SJCRH30 (cell line): Measurements from ENCODE around the gene CSMD2. TPM values are rescaled to one million over a fixed set of nuclear protein-coding genes. Genes with fewer than 3 reads are reported as not detected.

Experiments used
- DNase-seq, 2 experiments: peaks; one replicate each; pipeline ENCODE4 v3.0.0-alpha.2; 2015 to 2020
- H3K27ac ChIP-seq: fragments of 250-450 bp; sonication (Bioruptor Pico); 2 replicates; pipeline ENCODE4 v1.5.1; 2020; ENCODE audit warnings: mild to moderate bottlenecking, moderate library complexity
- H3K27me3 ChIP-seq: fragments of 250-450 bp; sonication (Bioruptor Pico); 2 replicates; pipeline ENCODE4 v1.5.1; 2020; ENCODE audit warnings: mild to moderate bottlenecking, moderate library complexity
- H3K36me3 ChIP-seq: fragments of 250-450 bp; sonication (Bioruptor Pico); 2 replicates; pipeline ENCODE4 v1.5.1; 2020; ENCODE audit warnings: mild to moderate bottlenecking, moderate library complexity
- H3K4me1 ChIP-seq: fragments of 250-450 bp; sonication (Bioruptor Pico); 2 replicates; pipeline ENCODE4 v1.5.1; 2020; ENCODE audit warnings: mild to moderate bottlenecking, moderate library complexity
- H3K4me3 ChIP-seq: fragments of 250-450 bp; sonication (Bioruptor Pico); 2 replicates; pipeline ENCODE4 v1.5.1; 2020; ENCODE audit warnings: mild to moderate bottlenecking, moderate library complexity
- H3K9me3 ChIP-seq: fragments of 250-450 bp; sonication (Bioruptor Pico); replicated peaks from 2 replicates; pipeline ENCODE4 v1.5.1; 2020; ENCODE audit warnings: mild to moderate bottlenecking, moderate library complexity
- total RNA-seq: library from RNA; depleted of rRNA; stranded (reverse); fragments of >200 nt; shearing (Covaris generic); gene quantifications from 2 replicates; pipeline ENCODE4 v1.2.3, GENCODE V29; 2014

Gene CSMD2
- total RNA-seq, 1 experiment from 2014 or later: 0.14 TPM

DNA sequence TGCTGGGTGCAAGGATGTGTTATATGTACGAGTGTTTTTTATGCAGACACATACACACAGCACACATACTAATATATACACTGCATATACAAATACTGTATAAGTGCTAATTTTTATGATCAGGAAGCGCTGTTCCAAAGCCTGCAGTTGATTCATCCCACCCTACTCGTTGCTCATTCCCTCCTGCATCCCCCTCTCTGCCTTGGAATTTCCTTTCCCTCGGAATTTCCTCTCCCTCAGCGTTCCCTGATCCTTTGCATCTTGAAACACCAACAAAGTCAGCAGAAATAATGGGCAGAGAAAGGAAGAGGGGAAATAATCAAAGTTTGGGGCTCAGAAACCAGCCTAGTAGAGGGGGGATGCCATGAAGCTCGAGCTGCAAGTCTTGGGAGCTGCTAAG is 98.9 kb downstream of the CSMD2 start:
- H3K27me3 ChIP-seq: 0 out of 2 replicates have a peak, but pooled peaks cover 3% of the 10 kb centered on the region
- H3K27ac ChIP-seq: no peak overlapping the region
- H3K4me1 ChIP-seq: no peaks in the 10 kb centered on the region
- no peak for DNase-seq
- H3K36me3 ChIP-seq: no peaks in the 10 kb centered on the region
- H3K4me3 ChIP-seq: no peak overlapping the region
- H3K9me3 ChIP-seq: no peaks in the 10 kb centered on the region

DNA sequence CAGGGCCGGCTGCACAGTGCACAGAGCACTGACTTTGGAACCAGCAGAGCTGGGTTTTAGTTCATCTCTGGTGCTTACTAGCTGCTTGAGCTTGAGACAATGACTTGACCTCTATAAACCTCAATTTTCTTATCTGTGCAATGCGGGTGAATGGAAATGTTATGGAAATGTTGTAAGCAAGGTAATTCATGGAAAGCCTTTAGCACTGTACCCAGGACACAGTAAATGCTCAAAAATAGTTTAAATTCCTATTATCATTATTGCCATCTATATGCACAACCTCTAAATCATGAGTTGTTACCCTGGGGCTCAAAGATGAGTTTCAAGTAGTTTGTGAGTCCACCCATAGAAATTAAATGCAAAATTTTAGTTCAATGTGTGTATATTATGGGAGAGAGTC is 99.5 kb downstream of the CSMD2 start:
- H3K4me1 ChIP-seq: no peaks in the 10 kb centered on the region
- H3K36me3 ChIP-seq: no peaks in the 10 kb centered on the region
- no peak overlapping the region for H3K4me3 ChIP-seq
- no peak overlapping the region for H3K27ac ChIP-seq
- no peaks in the 10 kb centered on the region for H3K9me3 ChIP-seq
- DNase-seq: no peak
- H3K27me3 ChIP-seq: 0 out of 2 replicates have a peak, but pooled peaks cover 3% of the 10 kb centered on the region

DNA sequence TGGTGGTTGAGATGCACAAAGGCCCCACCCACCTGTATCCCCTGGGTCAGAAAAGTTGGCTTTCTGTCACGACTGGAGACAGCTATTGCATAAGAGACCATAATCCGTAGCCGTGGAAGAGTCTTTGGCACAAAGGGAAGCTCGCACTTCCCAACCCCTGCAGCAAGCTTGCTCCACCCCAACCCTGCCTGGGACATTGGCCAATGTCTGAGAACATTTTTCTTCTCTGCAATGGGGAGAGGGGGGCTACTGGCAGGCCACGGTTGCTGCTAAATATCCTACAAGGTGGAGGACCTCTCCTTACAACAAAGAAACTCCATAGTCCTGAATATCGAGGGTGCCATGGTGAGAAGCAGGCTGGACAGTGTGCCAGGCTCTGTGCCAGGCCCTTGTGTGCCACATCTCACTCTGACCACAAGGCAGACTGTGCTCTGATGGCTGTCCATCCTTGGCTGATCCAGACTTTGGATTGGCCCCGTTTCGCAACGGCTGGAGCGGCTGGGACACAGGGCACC is 104.1 kb downstream of the CSMD2 start:
- Histone ChIP-seq H3K4me1 (no peaks in the 10 kb centered on the region), H3K36me3 (no peaks in the 10 kb centered on the region), H3K9me3 (no peaks in the 10 kb centered on the region), H3K27ac (no peak overlapping the region), H3K27me3 (no peaks in the 10 kb centered on the region), H3K4me3 (no peak overlapping the region)
- DNase-seq: no peak

DNA sequence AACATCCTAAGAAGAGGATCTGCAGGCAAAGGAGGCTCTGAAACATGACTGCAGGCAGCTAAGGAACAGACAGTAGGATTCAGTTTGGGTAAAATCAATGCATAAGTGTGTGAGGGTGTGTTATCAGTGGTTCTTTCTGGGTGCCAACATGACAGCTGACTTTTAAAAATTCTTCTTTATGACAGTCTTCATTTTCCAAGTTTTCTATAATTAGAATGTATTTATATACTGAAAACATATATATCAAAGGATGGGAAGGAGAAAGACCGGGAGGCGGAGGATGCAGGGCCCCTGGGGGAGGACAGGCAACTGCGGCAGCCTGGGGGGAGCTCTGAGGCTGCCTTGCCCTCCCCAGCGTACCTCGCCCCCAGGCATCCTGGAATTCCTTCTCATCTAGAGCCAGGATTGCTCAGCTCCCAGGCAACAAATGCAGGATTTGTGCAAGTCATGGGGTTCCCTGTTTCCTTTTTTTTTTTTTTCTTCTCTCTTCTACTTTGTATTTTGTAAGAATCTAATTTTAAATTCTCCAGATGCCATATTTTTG is 104.8 kb downstream of the CSMD2 start:
- H3K9me3 ChIP-seq: no peaks in the 10 kb centered on the region
- H3K36me3 ChIP-seq: no peaks in the 10 kb centered on the region
- no peaks in the 10 kb centered on the region for H3K4me1 ChIP-seq

DNA sequence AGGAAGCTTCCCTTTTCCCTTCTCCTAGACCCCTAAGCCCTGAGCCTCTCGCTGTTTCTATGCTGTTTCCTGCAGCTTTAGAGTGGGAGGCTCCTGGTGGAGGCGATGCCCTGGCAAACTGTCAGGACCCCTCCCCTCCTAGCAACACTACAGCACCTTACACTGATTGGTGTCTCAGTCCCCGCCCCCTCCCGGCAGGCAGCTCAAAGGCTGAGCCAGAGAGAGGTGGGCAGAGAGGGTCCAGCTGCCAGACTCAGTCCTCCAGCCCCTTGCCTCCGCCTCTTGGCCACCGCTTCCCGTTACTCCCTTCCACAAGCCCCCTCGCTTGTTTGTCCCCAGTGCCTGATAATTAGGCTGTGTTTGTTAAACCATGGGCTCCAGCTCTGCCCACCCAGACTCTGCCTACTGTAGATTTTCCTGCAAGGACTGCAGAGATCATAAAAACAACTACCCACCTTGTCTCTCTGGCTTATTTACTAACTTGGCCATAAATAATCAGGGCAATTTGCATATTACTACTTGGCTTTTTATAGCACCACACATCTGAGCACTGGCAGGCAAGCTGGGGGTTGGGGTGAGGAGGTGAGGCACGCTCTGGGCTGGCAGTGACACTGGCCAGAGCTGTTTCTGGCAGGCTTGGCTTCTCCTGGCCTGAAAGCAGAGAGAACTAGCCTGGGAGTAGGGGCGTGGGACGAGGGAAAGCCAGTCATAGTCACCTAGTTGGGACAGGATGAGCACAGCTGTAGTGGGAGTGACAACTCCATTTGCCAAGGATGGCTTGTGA is 107.5 kb downstream of the CSMD2 start:
- no peaks in the 10 kb centered on the region for H3K36me3 ChIP-seq
- H3K27me3 ChIP-seq: 0 out of 2 replicates have a peak, but pooled peaks cover 4% of the 10 kb centered on the region
- H3K4me1 ChIP-seq: no peaks in the 10 kb centered on the region
- no peak overlapping the region for H3K27ac ChIP-seq
- no peak for DNase-seq
- H3K4me3 ChIP-seq: no peak overlapping the region
- no peaks in the 10 kb centered on the region for H3K9me3 ChIP-seq

More for the DNA sequence above, 104.8 kb downstream of the CSMD2 start:
- no peak overlapping the region for H3K4me3 ChIP-seq
- no peak overlapping the region for H3K27ac ChIP-seq
- no peak for DNase-seq
- 0 out of 2 replicates have a peak, but pooled peaks cover 4% of the 10 kb centered on the region for H3K27me3 ChIP-seq

DNA sequence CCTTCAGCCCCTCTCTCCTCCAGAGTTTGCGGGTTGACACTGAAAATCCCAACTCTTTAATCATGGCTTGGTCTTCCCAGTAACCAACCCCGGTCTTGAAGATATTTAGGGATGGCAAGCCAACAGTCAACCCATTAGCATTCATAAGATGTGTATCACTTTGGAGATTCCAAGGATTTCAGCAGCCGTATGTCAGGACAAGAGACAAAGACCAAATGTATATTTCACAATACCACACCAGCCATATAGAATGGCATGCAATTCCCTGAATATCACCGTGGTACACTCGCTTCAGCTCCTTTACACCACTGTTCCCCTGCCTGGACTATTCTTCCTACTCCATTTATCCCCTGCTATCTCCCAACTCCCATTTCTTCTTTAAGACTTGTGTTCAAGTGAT is 109.2 kb downstream of the CSMD2 start:
- H3K4me3 ChIP-seq: no peak overlapping the region
- no peaks in the 10 kb centered on the region for H3K36me3 ChIP-seq
- H3K4me1 ChIP-seq: no peaks in the 10 kb centered on the region
- H3K27ac ChIP-seq: no peak overlapping the region
- no peak for DNase-seq
- no peaks in the 10 kb centered on the region for H3K9me3 ChIP-seq
- 0 out of 2 replicates have a peak, but pooled peaks cover 8% of the 10 kb centered on the region for H3K27me3 ChIP-seq

DNA sequence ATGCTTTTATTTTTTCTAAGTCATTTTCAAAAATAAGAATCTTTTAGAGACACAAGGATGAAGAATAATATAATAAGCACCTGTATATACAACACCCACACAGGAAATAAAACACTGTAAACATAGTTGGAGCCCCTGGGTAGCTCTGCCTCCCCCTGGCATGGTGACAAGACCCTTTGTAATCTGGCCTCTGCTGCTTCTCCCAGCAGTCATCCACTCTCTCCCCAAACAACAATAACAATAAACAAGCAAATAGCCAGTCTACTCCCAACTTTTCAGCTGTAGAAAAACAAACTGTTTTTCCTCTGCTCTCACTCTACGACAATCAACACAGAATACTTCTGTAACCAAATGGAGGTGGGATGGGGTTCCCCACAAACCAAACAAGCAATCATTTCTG is 110.1 kb downstream of the CSMD2 start:
- Histone ChIP-seq H3K27me3 (0 out of 2 replicates have a peak, but pooled peaks cover 8% of the 10 kb centered on the region), H3K36me3 (no peaks in the 10 kb centered on the region), H3K27ac (no peak overlapping the region), H3K4me1 (no peaks in the 10 kb centered on the region), H3K9me3 (no peaks in the 10 kb centered on the region), H3K4me3 (no peak overlapping the region)
- no peak for DNase-seq

DNA sequence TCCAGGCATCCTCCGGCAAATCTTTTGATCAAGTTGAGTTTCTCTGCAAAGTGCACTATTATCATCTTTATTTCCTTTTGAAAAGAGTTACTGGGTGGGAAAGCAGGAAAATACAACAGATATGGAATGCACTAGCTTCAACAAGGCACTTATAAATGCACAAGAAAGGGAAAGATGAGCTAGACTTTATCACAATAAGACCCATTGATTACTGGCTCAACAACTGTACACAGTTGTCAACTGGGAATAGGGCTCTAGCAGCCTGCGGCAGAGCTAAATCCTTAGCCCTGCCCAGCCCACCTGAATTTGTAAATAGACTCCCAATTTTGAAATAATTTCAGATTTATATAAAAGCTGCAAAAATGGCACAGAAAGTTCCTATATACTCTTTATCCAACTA is 111.4 kb downstream of the CSMD2 start:
- Histone ChIP-seq H3K27ac (no peak overlapping the region), H3K4me3 (no peak overlapping the region), H3K9me3 (no peaks in the 10 kb centered on the region), H3K36me3 (no peaks in the 10 kb centered on the region), H3K4me1 (no peaks in the 10 kb centered on the region), H3K27me3 (0 out of 2 replicates have a peak, but pooled peaks cover 8% of the 10 kb centered on the region)
- DNase-seq: no peak

DNA sequence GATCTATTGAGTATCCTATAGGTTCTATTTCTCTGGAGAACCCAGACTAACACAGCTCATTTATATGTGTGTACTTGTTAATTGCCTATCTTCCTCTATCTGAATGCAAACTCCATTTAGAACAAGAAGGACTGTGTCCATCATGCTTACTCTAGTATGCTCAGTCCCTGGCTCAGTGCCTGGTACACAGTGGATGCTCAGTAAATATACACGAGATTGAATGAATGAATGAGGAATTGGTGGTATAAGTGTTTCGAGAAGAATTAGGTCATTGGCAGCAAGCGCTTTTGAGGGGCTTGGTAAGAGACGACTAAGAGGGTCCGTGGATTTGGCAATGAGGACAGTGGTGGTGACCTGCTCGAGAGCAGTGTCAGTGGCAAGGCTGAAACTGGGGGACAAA is 112.5 kb downstream of the CSMD2 start:
- DNase-seq: no peak
- Histone ChIP-seq H3K36me3 (no peaks in the 10 kb centered on the region), H3K4me1 (no peaks in the 10 kb centered on the region), H3K4me3 (no peak overlapping the region), H3K9me3 (no peaks in the 10 kb centered on the region), H3K27me3 (0 out of 2 replicates have a peak, but pooled peaks cover 8% of the 10 kb centered on the region), H3K27ac (no peak overlapping the region)

DNA sequence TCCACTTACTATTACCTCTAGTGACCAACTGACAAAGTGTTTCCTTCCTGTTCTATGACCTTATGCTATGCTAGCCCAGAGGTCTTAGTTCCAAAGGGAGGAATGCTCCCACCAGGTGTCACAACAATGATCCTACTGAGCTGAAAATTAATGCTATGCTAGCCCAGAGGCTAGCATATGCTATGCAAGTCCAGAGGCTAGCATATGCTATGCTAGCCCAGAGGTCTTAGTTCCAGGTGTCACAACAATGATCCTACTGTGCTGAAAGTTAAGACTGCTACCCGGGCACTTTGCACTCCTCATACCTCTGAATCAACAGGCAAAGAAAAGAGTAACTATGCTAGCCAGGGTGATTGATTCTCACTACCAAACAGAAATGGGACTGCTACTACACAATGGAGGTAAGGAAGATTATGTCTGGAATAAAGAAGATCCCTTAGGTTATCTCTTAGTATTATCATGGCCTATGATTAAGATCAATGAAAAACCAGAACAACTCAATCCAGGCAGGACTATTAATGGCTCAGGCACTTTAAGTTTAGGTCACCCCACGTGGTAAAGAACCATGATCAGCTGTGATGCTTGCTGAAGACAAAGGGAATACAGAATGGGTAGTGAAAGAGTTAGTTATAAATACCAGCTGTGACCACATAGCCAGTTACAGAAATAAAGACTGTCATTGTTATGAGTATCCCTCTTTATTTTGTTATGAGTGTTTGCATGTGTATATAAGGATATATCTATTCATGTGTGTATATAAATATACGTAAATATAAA is 114.1 kb downstream of the CSMD2 start:
- Histone ChIP-seq H3K4me1 (no peaks in the 10 kb centered on the region), H3K4me3 (no peak overlapping the region), H3K27ac (no peak overlapping the region), H3K36me3 (no peaks in the 10 kb centered on the region), H3K9me3 (no peaks in the 10 kb centered on the region), H3K27me3 (0 out of 2 replicates have a peak, but pooled peaks cover 8% of the 10 kb centered on the region)
- no peak for DNase-seq

DNA sequence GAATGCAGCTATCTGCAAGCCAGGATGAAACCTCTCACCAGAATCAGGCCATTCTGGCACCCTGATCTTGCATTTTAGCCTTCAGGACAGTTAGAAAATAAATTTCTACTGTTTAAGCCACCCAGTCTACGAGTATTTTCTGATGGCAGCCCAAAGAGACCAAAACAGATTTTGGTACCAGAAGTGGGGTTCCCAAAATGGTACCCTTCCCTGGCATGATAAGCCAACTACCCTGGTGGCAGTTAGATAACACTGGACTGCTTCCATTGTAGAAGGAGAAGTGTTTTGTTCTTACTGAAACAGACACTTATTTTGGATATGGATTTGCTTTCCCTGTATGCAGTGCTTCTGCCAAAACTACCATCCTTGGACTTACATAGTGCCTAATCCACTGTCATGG is 115.0 kb downstream of the CSMD2 start:
- Histone ChIP-seq H3K4me3 (no peak overlapping the region), H3K9me3 (no peaks in the 10 kb centered on the region), H3K36me3 (no peaks in the 10 kb centered on the region), H3K27me3 (0 out of 2 replicates have a peak, but pooled peaks cover 5% of the 10 kb centered on the region), H3K27ac (no peak overlapping the region), H3K4me1 (no peaks in the 10 kb centered on the region)
- DNase-seq: no peak

DNA sequence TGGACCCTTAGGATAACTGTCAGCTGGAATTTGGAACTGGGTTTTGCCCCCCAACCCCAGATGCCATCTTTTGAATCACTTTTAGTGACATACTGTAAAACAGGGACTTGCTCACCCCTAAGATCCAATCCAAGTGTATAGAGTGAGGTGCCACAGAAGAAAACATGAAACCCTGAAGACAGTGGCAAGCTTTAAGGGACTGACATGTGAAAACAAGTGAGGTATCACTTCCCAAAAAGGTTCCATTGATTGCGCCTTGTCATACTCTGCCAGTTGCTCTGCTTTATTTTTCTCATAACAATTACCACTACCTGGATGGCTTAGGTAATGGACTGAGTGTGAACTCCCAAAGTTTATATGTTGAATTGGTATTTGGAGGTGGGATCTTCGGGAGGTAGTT is 115.6 kb downstream of the CSMD2 start:
- H3K4me3 ChIP-seq: no peak overlapping the region
- 0 out of 2 replicates have a peak, but pooled peaks cover 5% of the 10 kb centered on the region for H3K27me3 ChIP-seq
- H3K27ac ChIP-seq: no peak overlapping the region
- DNase-seq: no peak
- no peaks in the 10 kb centered on the region for H3K9me3 ChIP-seq
- H3K4me1 ChIP-seq: no peaks in the 10 kb centered on the region
- no peaks in the 10 kb centered on the region for H3K36me3 ChIP-seq

DNA sequence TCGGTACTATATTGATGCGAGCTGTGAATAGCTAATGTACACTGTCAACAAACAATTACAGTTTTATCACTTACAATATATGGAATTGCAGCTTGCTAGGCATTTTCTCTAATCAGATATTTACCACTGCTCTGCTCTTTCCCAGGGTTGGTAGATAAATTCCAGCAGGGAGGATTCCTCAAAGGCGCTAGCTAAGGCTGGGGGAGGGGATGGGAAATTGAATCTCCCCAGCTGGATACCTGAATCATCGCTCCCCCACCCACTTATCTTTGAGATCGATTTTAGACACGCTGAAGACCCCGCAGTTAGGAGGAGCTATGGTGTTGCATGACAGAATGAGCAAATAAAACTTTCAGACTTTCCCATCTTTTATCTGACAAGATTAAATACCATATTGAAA is 127.2 kb downstream of the CSMD2 start:
- H3K4me3 ChIP-seq: no peak overlapping the region
- no peaks in the 10 kb centered on the region for H3K4me1 ChIP-seq
- no peaks in the 10 kb centered on the region for H3K9me3 ChIP-seq
- H3K27me3 ChIP-seq: no peaks in the 10 kb centered on the region
- H3K27ac ChIP-seq: no peak overlapping the region
- no peak for DNase-seq
- H3K36me3 ChIP-seq: no peaks in the 10 kb centered on the region

DNA sequence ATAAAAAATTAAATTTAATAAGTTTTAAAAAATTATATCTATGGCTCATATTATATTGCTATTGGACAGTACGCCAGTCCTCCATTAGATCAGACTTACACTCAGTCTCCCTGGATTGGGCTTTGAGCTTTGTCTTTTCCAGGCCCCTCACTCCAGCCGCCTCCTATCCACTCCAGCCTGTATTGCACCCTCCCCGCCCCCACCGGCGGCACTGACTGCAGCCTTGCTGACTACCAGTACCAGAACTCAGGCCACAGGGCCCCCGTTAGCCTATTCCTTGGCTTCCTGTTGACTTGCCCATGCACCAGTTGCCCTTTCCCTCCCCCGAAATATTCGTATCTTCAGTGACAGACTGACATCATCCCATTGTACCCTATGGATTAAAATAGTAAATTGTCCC is 127.9 kb downstream of the CSMD2 start:
- H3K27ac ChIP-seq: no peak overlapping the region
- H3K4me1 ChIP-seq: no peaks in the 10 kb centered on the region
- H3K36me3 ChIP-seq: no peaks in the 10 kb centered on the region
- H3K27me3 ChIP-seq: no peaks in the 10 kb centered on the region
- H3K9me3 ChIP-seq: no peaks in the 10 kb centered on the region
- DNase-seq: no peak
- H3K4me3 ChIP-seq: no peak overlapping the region

DNA sequence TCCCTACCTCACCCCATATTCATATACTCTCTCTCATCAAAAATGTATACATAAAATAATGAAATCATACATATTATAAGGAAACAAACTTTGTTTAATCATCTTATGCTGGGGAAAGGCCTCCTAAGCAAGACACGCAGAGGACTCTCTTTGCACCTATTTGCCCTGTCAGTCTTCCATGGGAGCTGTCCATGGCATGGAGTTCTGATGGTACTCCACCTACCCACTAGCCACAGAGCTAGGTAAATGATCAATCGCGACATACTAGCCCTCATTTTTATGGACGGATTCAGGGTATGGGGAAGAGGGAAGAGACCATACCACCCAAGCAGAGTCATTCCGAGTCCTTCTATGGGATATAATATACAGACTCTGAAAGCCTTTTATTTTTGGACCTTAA is 131.0 kb downstream of the CSMD2 start:
- Histone ChIP-seq H3K27ac (no peak overlapping the region), H3K27me3 (peaks cover 3% of the 10 kb centered on the region; the same call in 1 of the 2 replicates), H3K36me3 (no peaks in the 10 kb centered on the region), H3K4me3 (no peak overlapping the region), H3K9me3 (no peaks in the 10 kb centered on the region), H3K4me1 (no peaks in the 10 kb centered on the region)
- no peak for DNase-seq
